ENCODE data around the gene NOG.

The NOG gene

DNA sequence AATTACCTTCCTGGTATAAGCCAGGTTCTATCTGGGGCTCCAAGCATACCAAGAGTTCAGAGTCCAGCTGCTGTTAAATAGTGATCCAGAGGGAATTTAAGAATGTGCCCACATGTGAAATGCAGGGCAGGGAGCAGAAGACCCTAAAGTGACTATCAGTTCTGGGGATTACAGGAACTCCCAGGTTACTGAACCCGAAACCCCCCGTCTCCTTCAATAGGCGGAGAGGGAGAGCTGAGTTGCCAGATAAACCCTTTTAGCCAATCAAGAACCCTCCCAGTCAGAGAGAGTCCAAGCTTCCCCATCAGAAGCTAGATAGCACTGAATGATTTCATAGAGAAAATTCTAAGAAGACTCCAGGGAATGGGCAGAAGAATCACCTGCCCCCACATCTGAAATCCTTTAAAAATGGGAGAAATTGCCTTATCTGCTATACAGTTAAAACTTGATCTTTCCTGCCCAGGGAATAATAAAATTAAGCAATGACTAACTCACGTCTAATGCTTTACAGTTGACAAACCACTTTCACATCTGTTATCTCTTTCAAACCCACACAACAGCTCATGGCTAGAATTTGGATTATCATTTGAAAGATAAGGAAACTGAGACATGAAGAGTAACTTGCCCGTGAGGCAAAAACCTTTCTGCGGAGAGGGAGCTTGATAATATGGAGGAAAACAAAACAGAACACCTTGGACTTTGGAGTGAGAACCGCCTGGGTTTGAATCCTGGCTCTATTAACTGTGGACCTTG is 10.2 kb downstream of the NOG start:
- Mint-ChIP-seq H3K9me3 (no peaks in the 10 kb centered on the region), H3K27ac (no peak overlapping the region), H3K27me3 (no peaks in the 10 kb centered on the region), H3K4me3 (no peak overlapping the region), H3K36me3 (ENCODE audit: low read depth) (no peaks in the 10 kb centered on the region), H3K4me1 (peaks cover 44% of the 10 kb centered on the region)
- DNase-seq (no peak), ATAC-seq (no peak)

DNA sequence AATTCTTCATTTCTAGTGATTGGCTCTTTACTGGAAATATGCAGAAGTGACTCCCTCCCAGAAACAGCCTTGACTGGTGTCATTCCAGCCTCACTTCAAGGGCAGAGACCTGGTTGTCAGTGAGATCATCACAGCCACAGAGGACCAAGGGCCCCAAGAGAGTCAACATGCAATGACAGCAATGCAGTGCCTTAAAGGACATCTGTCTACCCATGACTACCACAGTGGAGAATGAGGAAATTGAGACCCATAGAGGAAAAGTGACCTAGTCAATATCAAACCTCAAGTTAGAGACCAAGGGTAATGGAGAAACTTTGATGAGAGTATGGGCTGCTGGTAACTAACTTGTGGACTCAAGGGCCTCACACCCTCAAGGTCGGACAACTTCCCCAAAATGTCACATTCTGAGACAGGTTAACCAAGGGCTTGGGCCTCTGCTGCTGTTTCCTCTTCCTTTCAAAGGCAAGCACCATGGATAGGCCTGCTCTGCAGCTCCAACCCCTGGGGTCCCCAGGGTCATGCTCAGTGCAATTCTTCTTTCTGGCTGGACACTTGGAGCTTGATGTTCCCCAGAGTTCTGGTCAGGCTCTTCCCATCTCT is 11.3 kb downstream of the NOG start:
- no peaks in the 10 kb centered on the region for H3K36me3 Mint-ChIP-seq (ENCODE audit: low read depth)
- peak; percentile 34 for ATAC-seq
- peaks cover 35% of the 10 kb centered on the region for H3K4me1 Mint-ChIP-seq
- H3K27ac Mint-ChIP-seq = no peak overlapping the region
- no peak for DNase-seq
- no peaks in the 10 kb centered on the region for H3K27me3 Mint-ChIP-seq
- no peak overlapping the region for H3K4me3 Mint-ChIP-seq
- no peaks in the 10 kb centered on the region for H3K9me3 Mint-ChIP-seq

DNA sequence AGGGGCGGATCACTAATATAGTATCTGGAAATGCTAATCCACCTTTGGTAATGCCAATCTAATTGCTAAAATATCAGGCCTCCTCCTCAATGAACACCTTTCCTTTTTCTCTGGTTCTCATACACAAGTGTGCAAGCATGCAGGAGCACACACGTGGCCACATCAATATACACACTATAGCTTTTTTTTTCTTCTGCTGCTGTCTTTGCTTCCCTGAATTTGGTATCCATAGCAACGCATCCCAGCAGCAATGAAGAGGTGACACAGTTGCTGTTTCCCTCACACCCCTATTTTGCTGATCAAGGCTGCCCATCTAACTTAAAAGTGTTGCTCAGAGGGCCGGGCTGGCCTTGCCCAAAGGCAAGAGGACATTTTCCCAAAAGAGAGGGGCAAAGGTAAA is 15.4 kb downstream of the NOG start:
- no peak overlapping the region for H3K4me3 Mint-ChIP-seq
- H3K27ac Mint-ChIP-seq = no peak overlapping the region
- no peaks in the 10 kb centered on the region for H3K36me3 Mint-ChIP-seq (ENCODE audit: low read depth)
- no peak for DNase-seq
- no peak for ATAC-seq
- peaks cover 7% of the 10 kb centered on the region for H3K4me1 Mint-ChIP-seq
- no peaks in the 10 kb centered on the region for H3K9me3 Mint-ChIP-seq
- H3K27me3 Mint-ChIP-seq = no peaks in the 10 kb centered on the region

DNA sequence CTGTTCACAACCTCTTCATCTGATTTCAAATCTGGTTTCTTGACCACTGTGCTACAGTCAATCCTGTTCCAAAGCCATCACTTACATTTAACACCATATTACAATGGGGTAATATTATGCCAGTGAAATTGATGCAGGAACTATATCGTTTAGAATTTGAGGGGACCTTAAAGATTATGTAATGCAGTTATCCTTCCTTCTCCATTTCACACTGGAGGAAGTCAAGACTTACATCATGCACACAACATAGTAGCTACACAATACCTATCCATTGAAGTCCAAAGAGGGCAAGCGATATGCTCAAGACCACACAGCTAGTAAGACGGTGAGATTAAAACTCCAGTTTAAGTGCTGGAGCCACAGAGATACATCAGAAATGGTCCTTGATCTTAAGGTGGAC is 16.8 kb downstream of the NOG start:
- ATAC-seq (no peak), DNase-seq (no peak)
- Mint-ChIP-seq H3K4me1 (no peaks in the 10 kb centered on the region), H3K9me3 (no peaks in the 10 kb centered on the region), H3K27ac (no peak overlapping the region), H3K4me3 (no peak overlapping the region), H3K27me3 (no peaks in the 10 kb centered on the region), H3K36me3 (ENCODE audit: low read depth) (no peaks in the 10 kb centered on the region)

DNA sequence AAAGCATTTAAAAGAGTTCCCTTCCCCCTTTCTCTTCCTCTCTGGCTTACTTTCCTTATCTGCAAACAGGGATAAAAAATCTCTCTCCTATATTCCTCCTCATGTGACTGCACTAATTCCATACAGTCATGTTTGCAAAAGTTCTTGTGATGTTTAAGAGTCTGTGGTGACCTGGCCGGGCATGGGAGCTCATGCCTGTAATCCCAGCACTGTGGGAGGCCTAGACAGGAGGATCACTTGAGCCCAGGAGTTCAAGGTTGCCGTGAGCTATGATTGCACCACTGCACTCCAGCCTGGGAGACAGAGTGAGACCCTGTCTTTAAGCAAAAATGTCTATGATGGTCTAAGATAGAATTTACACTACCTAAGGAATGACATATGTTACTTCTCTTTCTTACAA is 19.6 kb downstream of the NOG start:
- DNase-seq = no peak
- Mint-ChIP-seq H3K4me1 (no peaks in the 10 kb centered on the region), H3K4me3 (no peak overlapping the region), H3K36me3 (ENCODE audit: low read depth) (no peaks in the 10 kb centered on the region), H3K9me3 (no peaks in the 10 kb centered on the region), H3K27me3 (no peaks in the 10 kb centered on the region), H3K27ac (no peak overlapping the region)
- ATAC-seq = no peak

DNA sequence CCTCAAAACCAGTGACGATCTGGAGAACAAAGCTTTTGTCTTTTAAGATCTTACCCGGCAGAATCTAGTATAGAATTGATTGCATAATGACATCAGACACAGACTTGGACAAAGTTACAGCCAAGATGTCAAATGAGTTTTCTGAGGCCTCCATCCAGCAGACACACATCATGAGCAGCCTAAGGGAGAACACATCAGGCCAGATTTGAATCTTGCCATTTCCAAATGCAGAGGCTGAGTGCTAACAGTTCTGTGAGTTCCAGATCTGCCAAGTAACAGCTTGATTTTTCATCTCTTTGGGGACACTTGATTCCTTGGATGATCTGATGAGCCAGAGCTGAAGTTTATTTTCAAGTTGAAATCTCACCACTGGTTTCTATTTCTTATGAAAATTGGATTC is 21.0 kb downstream of the NOG start:
- no peaks in the 10 kb centered on the region for H3K4me1 Mint-ChIP-seq
- ATAC-seq = no peak
- no peak for DNase-seq
- no peaks in the 10 kb centered on the region for H3K36me3 Mint-ChIP-seq (ENCODE audit: low read depth)
- no peak overlapping the region for H3K27ac Mint-ChIP-seq
- no peaks in the 10 kb centered on the region for H3K9me3 Mint-ChIP-seq
- H3K4me3 Mint-ChIP-seq = no peak overlapping the region
- no peaks in the 10 kb centered on the region for H3K27me3 Mint-ChIP-seq

DNA sequence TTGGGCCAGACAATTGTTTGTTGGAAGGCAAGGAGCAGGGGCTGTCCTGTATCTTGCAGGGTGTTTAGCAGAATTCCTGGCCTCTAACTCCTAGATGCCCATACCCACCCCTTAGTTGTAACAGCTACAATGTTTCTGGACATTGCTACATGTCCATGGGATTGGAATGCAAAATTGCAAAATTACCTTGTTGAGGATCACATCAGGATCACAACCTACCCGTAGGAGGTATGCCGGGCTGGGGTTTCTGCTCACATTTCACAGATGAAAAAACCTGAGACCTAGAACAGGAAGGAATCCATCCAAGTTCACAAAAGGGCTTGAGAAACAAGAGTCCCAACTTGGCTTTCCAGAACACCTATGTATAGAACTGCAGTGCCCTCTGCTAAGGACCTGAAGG is 22.7 kb downstream of the NOG start:
- Mint-ChIP-seq H3K27ac (no peak overlapping the region), H3K4me3 (no peak overlapping the region), H3K27me3 (no peaks in the 10 kb centered on the region), H3K36me3 (ENCODE audit: low read depth) (no peaks in the 10 kb centered on the region), H3K9me3 (no peaks in the 10 kb centered on the region), H3K4me1 (no peaks in the 10 kb centered on the region)
- DNase-seq (no peak), ATAC-seq (no peak)

DNA sequence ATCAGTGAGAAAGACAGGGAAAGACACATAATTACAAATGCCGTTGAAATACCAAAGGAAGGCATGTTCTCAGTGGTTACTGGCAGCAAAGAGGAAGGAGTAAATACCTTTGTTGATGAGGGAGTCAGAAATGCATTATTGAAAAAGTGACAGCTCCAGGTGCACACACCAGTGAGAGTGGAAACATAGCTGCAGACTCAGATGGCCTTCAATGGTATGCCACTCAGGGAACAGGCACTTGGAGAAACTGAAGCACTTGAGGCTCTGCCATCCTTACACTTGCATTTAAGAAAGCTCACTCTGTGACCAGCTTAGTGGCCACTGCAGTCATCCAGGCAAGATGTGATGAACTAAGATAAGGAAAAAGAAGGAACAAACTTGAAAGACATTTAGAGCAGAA is 29.9 kb downstream of the NOG start:
- no peaks in the 10 kb centered on the region for H3K4me1 Mint-ChIP-seq
- no peaks in the 10 kb centered on the region for H3K36me3 Mint-ChIP-seq (ENCODE audit: low read depth)
- DNase-seq = no peak
- no peak overlapping the region for H3K4me3 Mint-ChIP-seq
- ATAC-seq = no peak
- H3K27ac Mint-ChIP-seq = no peak overlapping the region
- H3K9me3 Mint-ChIP-seq = no peaks in the 10 kb centered on the region
- peaks cover 8% of the 10 kb centered on the region for H3K27me3 Mint-ChIP-seq

DNA sequence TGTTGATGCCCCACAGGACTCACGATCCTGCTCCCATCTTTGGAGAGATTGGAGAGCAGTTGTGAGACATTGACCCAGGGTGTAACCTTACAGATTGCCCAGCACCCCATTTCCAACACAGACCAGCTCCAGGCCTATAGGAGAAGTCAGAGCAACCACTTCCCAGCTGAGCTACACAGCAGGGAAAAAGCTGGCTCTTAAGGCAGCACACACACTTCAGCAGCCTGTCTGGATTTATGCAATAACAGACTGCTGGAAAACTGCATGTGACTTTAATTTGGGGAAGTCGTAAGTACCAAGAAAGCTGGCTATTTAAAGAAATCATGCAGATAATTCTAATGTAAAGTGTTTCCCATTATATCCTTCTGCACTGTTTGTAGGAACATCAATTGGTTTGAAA is 30.8 kb downstream of the NOG start:
- Mint-ChIP-seq H3K27ac (no peak overlapping the region), H3K9me3 (no peaks in the 10 kb centered on the region), H3K4me3 (no peak overlapping the region), H3K27me3 (peaks cover 8% of the 10 kb centered on the region), H3K36me3 (ENCODE audit: low read depth) (no peaks in the 10 kb centered on the region), H3K4me1 (no peaks in the 10 kb centered on the region)
- DNase-seq = no peak
- no peak for ATAC-seq

DNA sequence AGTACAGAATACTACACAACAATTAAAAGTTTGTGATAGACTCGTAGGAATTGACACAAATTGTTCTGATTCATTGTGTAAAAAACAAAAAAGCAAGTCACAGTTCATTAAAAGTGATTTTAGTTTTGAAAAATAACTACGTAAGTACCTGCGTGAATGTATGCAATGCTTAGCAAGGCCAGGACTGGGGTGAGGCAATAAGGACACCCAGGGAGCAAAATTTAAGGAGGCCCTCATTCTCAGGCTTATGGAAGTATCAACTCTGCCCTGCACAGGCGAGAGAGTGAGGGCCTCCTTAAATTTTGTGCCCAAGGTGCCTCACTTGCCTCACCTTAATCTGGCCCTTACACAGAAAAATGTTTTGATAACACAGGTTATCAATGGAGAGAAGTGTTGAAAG is 31.4 kb downstream of the NOG start:
- Mint-ChIP-seq H3K27me3 (peaks cover 8% of the 10 kb centered on the region), H3K27ac (no peak overlapping the region), H3K9me3 (no peaks in the 10 kb centered on the region), H3K36me3 (ENCODE audit: low read depth) (no peaks in the 10 kb centered on the region), H3K4me3 (no peak overlapping the region), H3K4me1 (no peaks in the 10 kb centered on the region)
- ATAC-seq (no peak), DNase-seq (no peak)

DNA sequence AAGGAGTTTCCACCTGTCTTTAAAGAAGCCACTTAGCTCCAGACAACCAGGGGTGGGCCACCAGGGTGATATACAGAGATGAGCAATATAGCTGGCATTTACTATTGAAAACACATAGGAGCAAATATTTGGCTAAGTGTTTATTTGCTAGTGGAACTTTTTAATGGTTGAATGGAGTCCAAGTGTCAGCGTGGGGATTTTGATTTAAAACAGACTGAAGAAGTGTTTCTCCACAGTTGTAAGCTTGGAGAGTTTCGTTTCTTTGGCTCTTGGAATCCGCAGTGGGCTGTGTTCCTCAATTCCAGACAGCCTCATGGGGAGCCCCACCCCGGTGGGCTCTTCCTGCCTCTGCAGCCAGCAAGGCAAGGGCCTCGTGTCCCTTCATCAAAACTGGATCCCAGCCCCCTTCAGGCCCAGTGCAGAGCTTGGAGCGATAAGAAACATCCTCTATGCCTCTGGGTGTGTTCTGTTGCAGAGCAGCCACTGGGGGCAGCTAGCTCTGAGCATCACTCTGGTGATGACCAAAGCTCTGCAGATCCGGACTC is 36.1 kb downstream of the NOG start:
- Mint-ChIP-seq H3K27me3 (peaks cover 8% of the 10 kb centered on the region), H3K9me3 (no peaks in the 10 kb centered on the region), H3K4me3 (no peak overlapping the region), H3K27ac (no peak overlapping the region), H3K36me3 (ENCODE audit: low read depth) (no peaks in the 10 kb centered on the region), H3K4me1 (no peaks in the 10 kb centered on the region)
- no peak for DNase-seq
- ATAC-seq = peak; percentile 76

DNA sequence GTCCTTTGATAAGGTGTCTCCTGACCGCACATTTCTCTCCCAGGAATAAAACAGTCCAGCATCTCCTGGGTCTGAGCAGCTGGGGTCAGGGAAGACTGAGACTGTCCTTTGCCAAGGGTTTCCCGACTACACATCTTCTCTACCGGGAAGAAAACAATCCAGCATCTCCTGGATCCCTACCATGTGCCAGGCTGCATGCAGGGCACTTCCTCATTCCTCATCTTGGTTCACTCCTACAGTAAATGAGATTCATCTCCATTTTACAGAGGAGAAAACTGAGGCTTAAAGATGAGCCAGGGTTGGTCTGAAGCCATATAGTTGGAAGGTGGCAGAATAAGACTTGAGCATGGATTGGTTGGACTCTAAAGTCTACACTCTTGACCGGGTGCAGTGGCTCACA is 36.7 kb downstream of the NOG start:
- ATAC-seq = no peak
- H3K27me3 Mint-ChIP-seq = peaks cover 8% of the 10 kb centered on the region
- H3K4me3 Mint-ChIP-seq = no peak overlapping the region
- no peaks in the 10 kb centered on the region for H3K4me1 Mint-ChIP-seq
- H3K27ac Mint-ChIP-seq = no peak overlapping the region
- no peak for DNase-seq
- no peaks in the 10 kb centered on the region for H3K9me3 Mint-ChIP-seq
- H3K36me3 Mint-ChIP-seq (ENCODE audit: low read depth) = no peaks in the 10 kb centered on the region

DNA sequence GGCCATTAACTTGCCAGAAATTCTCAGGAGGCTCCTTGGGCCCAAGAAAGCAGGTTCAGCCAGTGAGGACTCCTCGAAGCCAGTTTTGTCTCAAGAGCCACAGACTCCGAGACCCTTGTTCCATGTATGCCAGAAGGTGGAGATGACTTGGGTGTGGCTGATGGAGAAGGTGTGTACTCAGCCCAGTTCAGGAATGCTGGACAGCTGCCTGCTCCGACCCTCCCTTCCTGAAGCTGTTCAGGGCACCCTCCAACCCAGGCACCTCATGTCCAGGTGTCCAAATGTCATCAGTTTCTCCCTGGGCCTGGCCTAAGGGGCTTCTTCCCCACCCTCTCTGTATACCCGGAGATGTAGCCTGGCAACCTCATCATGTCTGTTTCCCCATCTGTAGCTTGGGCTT is 40.2 kb downstream of the NOG start:
- H3K4me3 Mint-ChIP-seq = no peak overlapping the region
- H3K27ac Mint-ChIP-seq = no peak overlapping the region
- peaks cover 6% of the 10 kb centered on the region for H3K4me1 Mint-ChIP-seq
- no peaks in the 10 kb centered on the region for H3K9me3 Mint-ChIP-seq
- ATAC-seq (no peak), DNase-seq (no peak)
- no peaks in the 10 kb centered on the region for H3K27me3 Mint-ChIP-seq
- H3K36me3 Mint-ChIP-seq (ENCODE audit: low read depth) = no peaks in the 10 kb centered on the region

DNA sequence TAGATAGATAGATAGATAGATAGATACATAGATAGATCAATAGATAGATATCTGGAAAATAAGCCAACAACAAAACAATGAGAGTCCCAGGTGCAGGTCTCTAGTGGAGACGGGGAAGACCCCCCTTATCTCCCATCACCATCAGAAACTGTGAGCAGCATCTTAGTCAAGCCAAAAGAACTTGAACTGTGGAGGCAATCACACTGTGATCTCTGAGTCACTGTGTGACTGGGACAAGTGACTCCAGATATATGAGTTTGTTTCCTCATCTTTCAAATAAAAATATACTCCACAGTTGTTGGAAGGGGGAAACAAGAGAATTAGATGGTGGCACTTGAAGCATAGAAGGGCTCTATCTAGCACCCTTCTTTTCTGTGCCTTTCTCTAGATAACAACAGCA is 42.1 kb downstream of the NOG start:
- H3K9me3 Mint-ChIP-seq = no peaks in the 10 kb centered on the region
- DNase-seq (no peak), ATAC-seq (peak; percentile 66)
- no peaks in the 10 kb centered on the region for H3K36me3 Mint-ChIP-seq (ENCODE audit: low read depth)
- H3K4me1 Mint-ChIP-seq = peaks cover 8% of the 10 kb centered on the region
- H3K4me3 Mint-ChIP-seq = no peak overlapping the region
- no peaks in the 10 kb centered on the region for H3K27me3 Mint-ChIP-seq
- no peak overlapping the region for H3K27ac Mint-ChIP-seq

DNA sequence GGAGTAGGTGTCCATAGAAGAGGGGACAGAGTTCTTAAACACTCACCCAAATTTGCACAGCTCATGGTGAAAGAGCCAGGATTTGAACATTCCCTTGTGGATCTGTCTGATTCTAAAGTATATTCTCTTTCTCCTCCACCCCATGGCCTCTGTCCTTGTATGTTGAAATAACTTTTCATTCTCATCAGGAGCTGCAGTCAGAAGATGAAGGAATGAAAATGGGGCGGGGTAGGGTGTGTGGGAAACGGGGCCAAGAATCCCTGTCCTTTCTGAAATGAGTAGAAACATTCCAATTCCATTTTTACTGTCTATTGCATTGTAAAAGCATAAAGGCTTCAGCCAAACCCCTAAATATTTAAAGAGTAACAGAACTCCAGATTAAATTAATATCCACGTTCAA is 42.8 kb downstream of the NOG start:
- H3K4me1 Mint-ChIP-seq = peaks cover 8% of the 10 kb centered on the region
- no peaks in the 10 kb centered on the region for H3K9me3 Mint-ChIP-seq
- no peaks in the 10 kb centered on the region for H3K27me3 Mint-ChIP-seq
- DNase-seq = no peak
- no peak overlapping the region for H3K4me3 Mint-ChIP-seq
- no peak for ATAC-seq
- no peaks in the 10 kb centered on the region for H3K36me3 Mint-ChIP-seq (ENCODE audit: low read depth)
- H3K27ac Mint-ChIP-seq = no peak overlapping the region

Data from activated naive CD8-positive, alpha-beta T cell treated with anti-CD3 and anti-CD28 coated beads, Interleukin-2, amount 50 U/mL, for 24 hours (primary cell).